Fibroblast of the aortic adventitia (primary cell): ENCODE data around the gene GOSR1. TPM values are rescaled to one million over a fixed set of nuclear protein-coding genes. Genes with fewer than 3 reads are reported as not detected.
"Not testable (repeated sequence)": the region's sequence is repeated elsewhere in the genome, so short reads cannot be mapped to it uniquely, and the experiment has no call there.

Experiments used
- DNase-seq: peaks from one replicate; pipeline ENCODE4 v3.0.0-alpha.2; 2010; ENCODE audit warnings: low read depth
- H3K4me3 ChIP-seq: 2 replicates; pipeline ENCODE4 v1.5.1; 2011; ENCODE audit warnings: low read depth, mild to moderate bottlenecking, control low read depth, low read length, moderate library complexity
- CTCF ChIP-seq: IDR thresholded peaks from 2 replicates; pipeline ENCODE4 v1.5.1; 2011; ENCODE audit warnings: mild to moderate bottlenecking, low read length, control low read depth, inconsistent platforms; ENCODE audit not compliant: insufficient read depth
- total RNA-seq: library from RNA; depleted of rRNA; stranded (reverse); fragments of >200 nt; gene quantifications from 2 replicates; pipeline ENCODE4 v1.2.3, GENCODE V29; 2012; ENCODE audit warnings: low replicate concordance

GOSR1 gene
- total RNA-seq, 1 donor: 39.4 TPM

DNA sequence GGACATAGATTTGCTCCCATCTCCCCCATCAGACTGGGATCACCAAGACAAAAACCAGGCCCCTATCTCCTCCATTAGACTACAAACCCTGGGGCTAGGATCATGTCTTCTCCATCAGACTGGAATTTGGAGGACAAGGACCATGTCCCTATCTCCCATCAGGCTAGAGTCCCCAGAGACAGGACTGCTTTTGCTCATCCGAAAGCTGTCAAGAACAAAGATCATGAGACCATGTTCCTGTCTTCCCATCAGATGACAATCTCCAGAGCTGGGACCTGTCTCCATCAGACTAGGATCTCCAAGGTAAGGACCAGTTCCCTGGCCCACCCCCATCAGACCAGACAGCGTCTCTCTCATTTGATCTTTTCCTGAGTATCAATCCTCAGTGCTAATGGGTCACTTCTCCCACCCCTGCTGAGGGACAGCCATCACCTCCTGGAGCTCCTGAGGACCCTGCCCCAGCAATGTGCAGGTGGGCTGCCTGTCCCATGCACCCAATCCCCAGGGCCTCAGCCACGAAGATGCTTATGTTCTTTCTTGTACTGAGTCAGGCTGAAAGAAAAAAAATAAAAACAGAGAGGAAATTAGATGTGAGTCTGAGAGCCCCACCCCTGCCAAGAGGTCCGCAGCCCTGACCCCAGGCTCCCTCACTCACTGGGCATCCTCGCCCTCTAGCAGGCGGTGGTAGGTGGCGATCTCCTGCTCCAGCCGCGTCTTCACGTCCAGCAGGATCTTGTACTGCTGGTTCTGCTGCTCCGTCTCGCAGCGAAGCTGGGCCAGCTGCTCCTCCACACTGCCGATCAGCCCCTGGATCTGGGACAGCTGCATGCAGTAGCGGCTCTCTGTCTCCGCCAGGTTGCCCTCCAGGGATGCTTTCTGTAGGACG is 90.3 kb downstream of the GOSR1 start:
- H3K4me3 ChIP-seq: no peak overlapping the region
- TF ChIP-seq CTCF: no peak
- no peak for DNase-seq

- no peak for DNase-seq
- H3K4me3 ChIP-seq: no peak overlapping the region
- TF ChIP-seq CTCF: no peak
Measured at GRCh38 chr17:30568117-30568430, 90.9 kb downstream of the GOSR1 start.

GRCh38 chr17:30569531-30570175 is 92.4 kb downstream of the GOSR1 start:
- not testable (repeated sequence) for DNase-seq, H3K4me3 ChIP-seq

- TF ChIP-seq CTCF: no peak
- no peak overlapping the region for H3K4me3 ChIP-seq
- DNase-seq: no peak
Measured at GRCh38 chr17:30570191-30570590, 93.0 kb downstream of the GOSR1 start.

DNA sequence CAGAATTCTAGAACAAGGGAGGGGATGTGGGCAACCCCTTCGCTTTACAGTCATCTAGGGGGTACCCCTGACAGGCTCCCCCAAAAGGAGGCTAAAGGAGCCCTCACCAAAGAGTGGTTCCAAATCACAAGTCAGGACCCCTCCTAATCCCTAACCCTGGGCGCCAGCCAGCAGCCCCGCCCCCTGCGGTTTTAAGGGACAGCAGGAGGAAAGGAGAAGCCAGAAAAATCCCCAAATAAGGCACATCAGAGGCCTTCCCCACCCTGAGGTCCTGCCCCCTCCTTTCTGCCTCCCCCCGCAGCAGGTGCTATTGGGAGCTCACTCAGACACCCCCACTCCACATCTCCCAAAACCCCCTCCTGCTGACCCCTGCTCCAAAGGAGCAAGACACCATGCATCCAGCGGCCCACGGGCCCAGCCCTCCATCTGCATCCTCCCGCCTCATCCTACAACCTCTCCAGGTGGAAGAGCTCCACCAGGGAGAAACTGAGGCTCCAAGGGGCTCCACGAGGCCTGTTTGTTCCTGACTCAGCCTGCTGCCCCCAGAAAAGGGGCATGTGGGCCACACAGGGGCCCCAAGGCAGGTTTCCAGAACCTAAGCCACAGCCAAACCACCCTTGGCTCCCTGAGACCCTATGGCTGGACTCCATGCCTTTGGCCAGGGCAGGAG is 93.5 kb downstream of the GOSR1 start:
- no peak overlapping the region for H3K4me3 ChIP-seq
- no peak for DNase-seq
- no peak for TF ChIP-seq CTCF

- DNase-seq, H3K4me3 ChIP-seq: not testable (repeated sequence)
Measured at GRCh38 chr17:30571404-30571803, 94.2 kb downstream of the GOSR1 start.

- TF ChIP-seq CTCF: no peak
- DNase-seq: no peak
- no peak overlapping the region for H3K4me3 ChIP-seq
Measured at GRCh38 chr17:30571921-30572320, 94.7 kb downstream of the GOSR1 start.

DNA sequence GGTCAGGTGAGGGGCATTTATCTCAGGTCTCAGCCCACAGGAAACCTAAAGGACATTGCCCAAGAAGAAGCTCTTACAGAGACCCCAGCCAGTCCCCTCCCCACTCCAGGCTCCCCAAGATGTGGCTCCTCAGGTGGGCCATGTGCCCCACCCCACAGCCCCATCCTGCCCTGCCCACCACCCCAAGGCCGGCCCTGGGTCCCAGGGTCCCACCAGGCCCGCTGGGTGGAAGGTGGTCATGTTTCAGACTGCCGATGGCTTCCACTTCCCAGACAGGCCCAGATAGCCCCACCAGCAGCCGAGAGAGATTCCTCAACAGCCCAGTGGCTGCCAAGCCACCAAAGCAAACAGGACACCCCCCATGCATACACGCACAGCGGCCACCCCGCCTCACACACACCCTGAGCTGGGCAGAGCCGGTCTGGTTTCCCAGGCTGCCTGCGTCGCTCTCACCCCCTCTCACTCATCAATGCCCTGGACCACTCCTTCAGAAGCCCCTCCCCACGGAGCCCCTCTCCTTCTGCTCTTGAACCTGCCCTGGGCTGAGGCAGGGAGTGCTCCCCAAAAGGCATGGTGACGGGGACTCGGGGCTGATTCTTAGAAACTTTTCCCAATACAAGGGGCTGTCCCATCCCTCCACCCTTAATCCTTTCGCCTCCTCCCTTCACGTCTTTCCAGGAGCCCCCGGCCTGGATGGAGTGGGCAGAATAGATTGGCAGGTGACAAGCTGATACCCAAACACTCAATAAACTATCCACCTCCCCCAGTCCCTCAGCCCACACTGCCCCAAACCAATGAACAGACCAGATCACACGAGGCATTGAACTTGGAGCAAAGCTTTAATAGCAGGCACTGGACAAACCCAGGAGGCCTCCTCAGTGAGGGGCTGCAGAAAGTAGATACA is 95.7 kb downstream of the GOSR1 start:
- DNase-seq, H3K4me3 ChIP-seq: not testable (repeated sequence)
